GM10248 (cell line): ENCODE data around the gene PALLD.

ENCODE experiments used
- CTCF ChIA-PET: fragments of 300-600 bp; sonication (Branson Sonifier 250); formaldehyde crosslinking; extraction: SDS; loops from one replicate; lab custom pipeline; 2021; ENCODE audit warnings: antibody characterized with exemption; lab: Yijun Ruan, JAX
- POLR2A ChIA-PET: fragments of 350-650 bp; sonication (Branson Sonifier 250); formaldehyde crosslinking; extraction: SDS; loops from one replicate; lab custom pipeline; 2020; ENCODE audit warnings: antibody characterized with exemption; lab: Yijun Ruan, JAX
- DNase-seq: peaks from one replicate; pipeline ENCODE4 v3.0.0; 2012; ENCODE audit errors: extremely low spot score
- CTCF ChIP-seq: IDR thresholded peaks from 2 replicates; pipeline ENCODE4 v1.5.1; 2012; ENCODE audit warnings: mild to moderate bottlenecking, low read depth; ENCODE audit errors: extremely low read depth, missing control alignments, control extremely low read depth

The PALLD gene

GRCh38 chr4:168841672-168842019, 344.8 kb downstream of the PALLD start:
- DNase-seq: no peak
- ChIA-PET CTCF (interaction anchor here (0.8 to 3.1 kb wide), 2 partner anchors 11 to 19 kb away, joined by 3 to 12 read pairs; no protein-coding TSS in a partner anchor), POLR2A (no interaction called here)
- TF ChIP-seq CTCF: no peak

GRCh38 chr4:168842186-168842585, 345.3 kb downstream of the PALLD start:
- no peak for TF ChIP-seq CTCF
- CTCF ChIA-PET: no interaction called here
- POLR2A ChIA-PET: no interaction called here
- DNase-seq: no peak

DNA sequence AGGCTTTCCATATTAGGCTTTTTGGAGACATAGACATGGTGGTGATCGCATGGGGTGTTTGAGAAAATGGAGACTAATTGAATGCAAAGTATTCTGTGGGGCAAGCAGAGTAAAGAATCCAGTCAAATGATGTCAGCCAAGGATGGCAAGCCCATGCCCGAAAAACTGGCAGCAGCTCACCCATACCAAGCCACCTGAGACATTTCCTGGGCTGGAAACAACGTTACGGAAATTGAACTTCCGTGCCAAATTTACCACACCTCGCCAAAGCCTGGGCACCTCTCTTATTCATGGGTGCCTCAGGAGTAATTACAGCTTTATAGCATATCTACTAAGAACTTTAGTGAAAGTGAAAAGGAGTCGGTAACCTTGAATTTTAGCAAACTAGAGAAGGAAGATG, 346.8 kb downstream of the PALLD start:
- no peak for TF ChIP-seq CTCF
- CTCF ChIA-PET: no interaction called here
- POLR2A ChIA-PET: no interaction called here
- DNase-seq: no peak

- ChIA-PET CTCF (no interaction called here), POLR2A (no interaction called here)
- no peak for DNase-seq
- no peak for TF ChIP-seq CTCF
Observed at GRCh38 chr4:168844353-168845049, 347.6 kb downstream of the PALLD start.

DNA sequence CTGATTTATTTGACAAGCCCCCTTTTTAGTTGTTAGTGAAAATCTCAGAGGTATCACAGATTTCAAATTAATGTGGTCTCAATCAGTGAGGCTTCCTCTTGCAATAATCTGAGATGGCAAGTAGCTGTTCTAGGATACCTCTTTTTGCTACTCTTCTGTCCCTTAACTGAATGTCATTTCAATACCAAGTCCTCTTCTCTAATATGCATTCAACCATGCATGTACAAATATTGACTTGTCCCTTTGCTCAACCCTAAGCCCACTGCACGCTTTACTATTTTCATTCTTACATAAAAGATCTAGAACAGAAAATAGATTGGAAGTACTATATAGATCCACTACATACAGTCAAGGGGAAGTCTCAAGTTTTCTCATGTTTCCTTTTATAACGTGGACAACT, 349.0 kb downstream of the PALLD start:
- POLR2A ChIA-PET: no interaction called here
- TF ChIP-seq CTCF: no peak
- DNase-seq: no peak
- CTCF ChIA-PET: interaction anchor here (1.3 kb wide), 1 partner anchor 534 kb away, joined by 3 read pairs; no protein-coding TSS in a partner anchor

- ChIA-PET CTCF (interaction anchor here (1.3 kb wide), 1 partner anchor 534 kb away, joined by 3 read pairs; no protein-coding TSS in a partner anchor), POLR2A (no interaction called here)
- DNase-seq: no peak
- TF ChIP-seq CTCF: no peak
Observed at GRCh38 chr4:168846414-168846813, 349.6 kb downstream of the PALLD start.
